Stomach (tissue), 9 donors: ENCODE results near the gene PRKAA1. TPM values are rescaled to one million over a fixed set of nuclear protein-coding genes. Genes with fewer than 3 reads are reported as not detected.

Source experiments
- DNase-seq, 2 donors: peaks; one replicate each; pipeline versions ENCODE4 v3.0.0 to v3.0.0-alpha.2; 2013 to 2019
- H3K27ac ChIP-seq, 5 donors: fragments of 200-600 bp in 4 of 5; sonication (generic) in 4 of 5; one replicate each; pipeline ENCODE4 v1.5.1; 2013 to 2019; ENCODE audit warnings: mild to moderate bottlenecking in 1 of 5, moderate library complexity in 1 of 5
- H3K27me3 ChIP-seq, 3 donors: fragments of 200-600 bp; sonication (generic); one replicate each; pipeline ENCODE4 v1.5.1; 2017 to 2019; ENCODE audit warnings: mixed run types in 1 of 3
- H3K36me3 ChIP-seq, 4 donors: fragments of 200-600 bp; sonication (generic); 1 replicate in 3 of 4; 2 replicates in 1 of 4; pipeline ENCODE4 v1.5.1; 2016 to 2019
- H3K4me1 ChIP-seq, 4 donors: fragments of 200-600 bp; sonication (generic); one replicate each; pipeline ENCODE4 v1.5.1; 2016 to 2019
- H3K4me3 ChIP-seq, 4 donors: fragments of 200-600 bp; sonication (generic) in 3 of 4; one replicate each; pipeline ENCODE4 v1.5.1; 2016 to 2019; ENCODE audit warnings: mild to moderate bottlenecking in 1 of 4
- H3K9me3 ChIP-seq, 4 donors: fragments of 200-600 bp; sonication (generic); one replicate each; pipeline ENCODE4 v1.5.1; 2016 to 2019
- EP300 ChIP-seq: sonication (generic); formaldehyde crosslinking; IDR thresholded peaks from one replicate; pipeline ENCODE4 v1.6.1; 2017; ENCODE audit warnings: antibody characterized with exemption
- POLR2A ChIP-seq, 4 donors: fragments of 450-650 bp; IDR thresholded peaks; one replicate each; pipeline ENCODE4 v1.6.1; 2016; ENCODE audit warnings: antibody characterized with exemption in 4 of 4, control low read depth in 2 of 4, mild to moderate bottlenecking in 1 of 4, moderate library complexity in 1 of 4
- POLR2AphosphoS5 ChIP-seq, 3 donors: sonication (generic); formaldehyde crosslinking; IDR thresholded peaks; one replicate each; pipeline ENCODE4 v1.6.1; 2016; ENCODE audit warnings: antibody characterized with exemption in 3 of 3
- WGBS, 5 donors: extraction: QIAGEN DNeasy Blood & Tissue Kit in 3 of 5; methylation state at CpG; one replicate each; pipeline versions ENCODE4 v1.1.5 to v1.1.7; 2013 to 2018; 5-methylcytosine and 5-hydroxymethylcytosine counted together
- intact Hi-C: fragments of 100-400 bp; cut with DNase I; formaldehyde crosslinking; loops from one replicate; pipeline ENCODE4 v1.15.1; 2023; ENCODE audit warnings: low total_unique reads
- polyA plus RNA-seq, 3 donors: library from polyadenylated mRNA; stranded (reverse); fragments of 200-250 nt; gene quantifications; one replicate each; pipeline ENCODE4 v1.2.3, GENCODE V29; 2013
- total RNA-seq, 5 donors: library from RNA; depleted of rRNA; stranded (reverse); fragments of >200 nt; gene quantifications; one replicate each; pipeline versions ENCODE4 v1.1.0 to v1.2.3, GENCODE V29; 2014 to 2016
- TF ChIP-seq, protein P1 (sequence below), 7 experiments: fragments of 450-650 bp in 4 of 7; fragments of 200-600 bp in 3 of 7; sonication (generic) in 3 of 7; IDR thresholded peaks; one replicate each; pipeline ENCODE4 v1.5.1; 2016 to 2019; ENCODE audit warnings: antibody characterized with exemption in 7 of 7, control low read depth in 2 of 7, mild to moderate bottlenecking in 1 of 7
- donor health status: healthy with polysubstance abuse.
- donor health status: Bipolar disorder and iron deficiency.
- donor health status: healthy.

The PRKAA1 gene
- total and polyA plus RNA-seq, 8 donors = 17.8 to 170 (median 58.2) TPM

GRCh38 chr5:40834849-40835787, 36.9 kb upstream of the PRKAA1 start, which contains the start of gene RPL37:
RPL37 (minus strand) TSS chr5:40835222; CDS start chr5:40835185, 37 bp downstream.
- WGBS, 5 donors = 1 to 5% (median 2%) methylated on average over 39 to 61 of the region's 61 CpGs

GRCh38 chr5:40834391-40834848, 36.2 kb upstream of the PRKAA1 start:
- intact Hi-C loops = loop anchor here (10.0 kb wide), 1 partner anchor 80 kb away; the partner anchor contains the start of gene TTC33
- H3K9me3 ChIP-seq = no peaks in the 10 kb centered on the region
- peak; percentile 39 to 77 for DNase-seq

More at GRCh38 chr5:40834849-40835787, 36.9 kb upstream of the PRKAA1 start, which contains the start of gene RPL37:
- H3K4me1 ChIP-seq = peaks cover 12 to 42% (median 32%) of the 10 kb centered on the region in 4 donors
- H3K27me3 ChIP-seq = no peaks in the 10 kb centered on the region
- peak within 1 kb of the TSS; percentile 90 to 99 (median 97) for H3K27ac ChIP-seq
- peak within 1 kb of the TSS; percentile 62 to 88 (median 75) for H3K4me3 ChIP-seq
- TF ChIP-seq EP300 (peak; percentile 19), POLR2A (IDR thresholded peaks at IDR 0.05) (peak in 2 of 4 donors; percentile 51 to 60), POLR2AphosphoS5 (IDR thresholded peaks at IDR 0.05) (peak; percentile 91 to 99 (median 93))
- TF ChIP-seq, protein P1, sequence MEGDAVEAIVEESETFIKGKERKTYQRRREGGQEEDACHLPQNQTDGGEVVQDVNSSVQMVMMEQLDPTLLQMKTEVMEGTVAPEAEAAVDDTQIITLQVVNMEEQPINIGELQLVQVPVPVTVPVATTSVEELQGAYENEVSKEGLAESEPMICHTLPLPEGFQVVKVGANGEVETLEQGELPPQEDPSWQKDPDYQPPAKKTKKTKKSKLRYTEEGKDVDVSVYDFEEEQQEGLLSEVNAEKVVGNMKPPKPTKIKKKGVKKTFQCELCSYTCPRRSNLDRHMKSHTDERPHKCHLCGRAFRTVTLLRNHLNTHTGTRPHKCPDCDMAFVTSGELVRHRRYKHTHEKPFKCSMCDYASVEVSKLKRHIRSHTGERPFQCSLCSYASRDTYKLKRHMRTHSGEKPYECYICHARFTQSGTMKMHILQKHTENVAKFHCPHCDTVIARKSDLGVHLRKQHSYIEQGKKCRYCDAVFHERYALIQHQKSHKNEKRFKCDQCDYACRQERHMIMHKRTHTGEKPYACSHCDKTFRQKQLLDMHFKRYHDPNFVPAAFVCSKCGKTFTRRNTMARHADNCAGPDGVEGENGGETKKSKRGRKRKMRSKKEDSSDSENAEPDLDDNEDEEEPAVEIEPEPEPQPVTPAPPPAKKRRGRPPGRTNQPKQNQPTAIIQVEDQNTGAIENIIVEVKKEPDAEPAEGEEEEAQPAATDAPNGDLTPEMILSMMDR (IDR thresholded peaks at IDR 0.05) = no peak
- intact Hi-C loops = loop anchor here (10.0 kb wide), 1 partner anchor 80 kb away; the partner anchor contains the start of gene TTC33
- peak; percentile 97 to 99 for DNase-seq
- peaks cover 33 to 41% (median 40%) of the 10 kb centered on the region in 4 donors for H3K36me3 ChIP-seq
- H3K9me3 ChIP-seq = no peaks in the 10 kb centered on the region

GRCh38 chr5:40833712-40834229, 35.6 kb upstream of the PRKAA1 start:
- Histone ChIP-seq H3K4me1 (peaks cover 12 to 42% (median 33%) of the 10 kb centered on the region in 4 donors), H3K36me3 (peaks cover 43 to 55% (median 54%) of the 10 kb centered on the region in 4 donors), H3K9me3 (no peaks in the 10 kb centered on the region), H3K27ac (peak overlapping the region; percentile 53 to 99 (median 97)), H3K27me3 (no peaks in the 10 kb centered on the region), H3K4me3 (peak overlapping the region; percentile 62 to 88 (median 75))
- DNase-seq = no peak
- TF ChIP-seq POLR2AphosphoS5 (IDR thresholded peaks at IDR 0.05) (no peak), POLR2A (IDR thresholded peaks at IDR 0.05) (no peak), EP300 (no peak)
- TF ChIP-seq, protein P1 (IDR thresholded peaks at IDR 0.05) = no peak
- intact Hi-C loops = loop anchor here (10.0 kb wide), 1 partner anchor 79 kb away; the partner anchor contains the start of gene TTC33
- WGBS, 5 donors = 15 to 35% (median 21%) methylated on average over 13 of the region's 13 CpGs

More at GRCh38 chr5:40834391-40834848, 36.2 kb upstream of the PRKAA1 start:
- Histone ChIP-seq H3K27me3 (no peaks in the 10 kb centered on the region), H3K4me1 (peaks cover 12 to 42% (median 32%) of the 10 kb centered on the region in 4 donors), H3K36me3 (peaks cover 39 to 48% (median 47%) of the 10 kb centered on the region in 4 donors), H3K27ac (peak overlapping the region; percentile 90 to 99 (median 97)), H3K4me3 (peak overlapping the region; percentile 62 to 88 (median 75))
- TF ChIP-seq EP300 = no peak
- no peak for TF ChIP-seq POLR2AphosphoS5 (IDR thresholded peaks at IDR 0.05)
- TF ChIP-seq, protein P1 (IDR thresholded peaks at IDR 0.05) = no peak
- no peak for TF ChIP-seq POLR2A (IDR thresholded peaks at IDR 0.05)
- WGBS, 5 donors = 0 to 1% (median 1%) methylated on average over 21 of the region's 21 CpGs

GRCh38 chr5:40832345-40832744, 34.2 kb upstream of the PRKAA1 start:
- TF ChIP-seq EP300 = no peak
- no peak for TF ChIP-seq POLR2AphosphoS5 (IDR thresholded peaks at IDR 0.05)
- TF ChIP-seq, protein P1 (IDR thresholded peaks at IDR 0.05) = no peak
- no peaks in the 10 kb centered on the region for H3K27me3 ChIP-seq
- peak overlapping the region in 2 of 5 donors; percentile 15 to 32 for H3K27ac ChIP-seq
- no peak for DNase-seq
- peak overlapping the region in 2 of 4 donors; percentile 74 to 88 for H3K4me3 ChIP-seq
- H3K4me1 ChIP-seq = peaks cover 12 to 46% (median 34%) of the 10 kb centered on the region in 4 donors
- H3K9me3 ChIP-seq = no peaks in the 10 kb centered on the region
- H3K36me3 ChIP-seq = peaks cover 52 to 69% (median 68%) of the 10 kb centered on the region in 4 donors
- intact Hi-C loops = loop anchor here (10.0 kb wide), 1 partner anchor 78 kb away; the partner anchor contains the start of gene TTC33
- WGBS, 5 donors = 58 to 69% (median 59%) methylated on average over 4 of the region's 4 CpGs
